ENCODE measurements around the gene CLIC3. TPM values are rescaled to one million over a fixed set of nuclear protein-coding genes. Genes with fewer than 3 reads are reported as not detected.

The CLIC3 gene
- total and polyA plus RNA-seq, 2 donors (not counting 1 experiment from before 2014, with no cell fraction given): 1.1 to 1.9 TPM

DNA sequence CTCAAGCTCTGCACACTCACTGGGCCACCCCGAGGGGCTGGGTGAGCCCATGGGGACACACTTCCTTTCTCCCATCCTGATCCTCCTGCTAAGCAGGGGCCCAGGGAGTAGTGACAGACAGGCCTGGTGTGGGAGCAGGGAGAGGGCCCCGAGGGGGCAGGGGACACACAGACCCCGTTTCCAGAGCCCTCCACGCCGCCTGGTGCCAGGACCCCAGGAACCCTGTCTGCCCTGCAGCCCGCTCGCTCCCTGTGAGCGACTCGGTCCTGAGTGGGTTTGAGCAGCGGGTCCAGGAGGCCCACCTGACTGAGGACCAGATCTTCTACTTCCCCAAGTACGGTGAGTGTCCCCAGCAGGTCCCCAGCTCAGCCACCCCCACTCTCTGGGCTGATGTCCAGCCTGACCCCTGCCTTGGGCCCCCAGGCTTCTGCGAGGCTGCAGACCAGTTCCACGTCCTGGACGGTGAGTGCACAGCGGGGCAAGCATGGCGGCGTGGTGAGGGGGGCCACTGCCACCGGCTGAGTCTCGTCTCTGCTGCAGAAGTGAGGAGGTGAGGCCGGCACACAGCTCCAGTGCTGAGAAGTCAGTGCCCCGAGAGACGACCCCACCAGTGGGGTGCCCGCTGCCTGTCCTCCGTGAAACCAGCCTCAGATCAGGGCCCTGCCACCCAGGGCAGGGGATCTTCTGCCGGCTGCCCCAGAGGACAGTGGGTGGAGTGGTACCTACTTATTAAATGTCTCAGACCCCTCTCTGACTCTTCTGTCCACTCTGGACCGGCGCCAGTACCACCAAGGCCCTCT, 49.9 kb downstream of the CLIC3 start:
- peaks cover 22% of the 10 kb centered on the region for H3K79me2 ChIP-seq (ENCODE audit: control insufficient read depth, insufficient read depth, low read length)
- H3K4me1 Mint-ChIP-seq: peaks cover 14% of the 10 kb centered on the region
- DNase-seq: no peak
- TF ChIP-seq EZH2 (IDR thresholded peaks at IDR 0.05; ENCODE audit: borderline replicate concordance, insufficient read depth, low read depth, low read length, poor library complexity, severe bottlenecking): no peak
- TF ChIP-seq, protein P1, sequence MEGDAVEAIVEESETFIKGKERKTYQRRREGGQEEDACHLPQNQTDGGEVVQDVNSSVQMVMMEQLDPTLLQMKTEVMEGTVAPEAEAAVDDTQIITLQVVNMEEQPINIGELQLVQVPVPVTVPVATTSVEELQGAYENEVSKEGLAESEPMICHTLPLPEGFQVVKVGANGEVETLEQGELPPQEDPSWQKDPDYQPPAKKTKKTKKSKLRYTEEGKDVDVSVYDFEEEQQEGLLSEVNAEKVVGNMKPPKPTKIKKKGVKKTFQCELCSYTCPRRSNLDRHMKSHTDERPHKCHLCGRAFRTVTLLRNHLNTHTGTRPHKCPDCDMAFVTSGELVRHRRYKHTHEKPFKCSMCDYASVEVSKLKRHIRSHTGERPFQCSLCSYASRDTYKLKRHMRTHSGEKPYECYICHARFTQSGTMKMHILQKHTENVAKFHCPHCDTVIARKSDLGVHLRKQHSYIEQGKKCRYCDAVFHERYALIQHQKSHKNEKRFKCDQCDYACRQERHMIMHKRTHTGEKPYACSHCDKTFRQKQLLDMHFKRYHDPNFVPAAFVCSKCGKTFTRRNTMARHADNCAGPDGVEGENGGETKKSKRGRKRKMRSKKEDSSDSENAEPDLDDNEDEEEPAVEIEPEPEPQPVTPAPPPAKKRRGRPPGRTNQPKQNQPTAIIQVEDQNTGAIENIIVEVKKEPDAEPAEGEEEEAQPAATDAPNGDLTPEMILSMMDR (IDR thresholded peaks at IDR 0.05): no peak
- no peak overlapping the region for H3K4me2 ChIP-seq (replicated peaks; ENCODE audit: low read depth, low read length, poor library complexity, severe bottlenecking)
- ChIA-PET POLR2A (interaction anchor here (0.6 kb wide), 1 partner anchor 19 kb away, joined by 5 read pairs; no protein-coding TSS in a partner anchor), CTCF (interaction anchor here (0.9 to 2.7 kb wide), 3 partner anchors 79 to 140 kb away, joined by 3 to 39 read pairs (median 3); no protein-coding TSS in a partner anchor)
- peaks cover 16 to 30% of the 10 kb centered on the region in 2 donors for H3K4me1 ChIP-seq (ENCODE audit: control insufficient read depth in 2 of 2, insufficient read depth in 2 of 2, low read length in 2 of 2)
- WGBS (ENCODE audit: insufficient coverage): 91% methylated on average over 23 of the region's 27 CpGs
- no peak overlapping the region for H3K9ac ChIP-seq (ENCODE audit: low read length)
- H3K9me3 Mint-ChIP-seq (ENCODE audit: insufficient read depth): no peaks in the 10 kb centered on the region
- H3K4me3 ChIP-seq (ENCODE audit: control extremely low read depth in 1 of 5, extremely low read depth in 1 of 5, insufficient read depth in 1 of 5, low read depth in 2 of 5, low read length in 4 of 5): no peak overlapping the region
- no peak overlapping the region for H3K4me3 Mint-ChIP-seq
- H4K20me1 ChIP-seq (ENCODE audit: control insufficient read depth, insufficient read depth, low read length, poor library complexity, severe bottlenecking): peaks cover 27% of the 10 kb centered on the region
- no peaks in the 10 kb centered on the region for H3K9me3 ChIP-seq (ENCODE audit: control extremely low read depth in 1 of 3, control insufficient read depth in 2 of 3, insufficient read depth in 1 of 3, low read length in 2 of 3)
- H3K27me3 Mint-ChIP-seq: no peaks in the 10 kb centered on the region
- intact Hi-C loops (cut with micrococcal nuclease): no loop called here
- H3K27ac ChIP-seq (ENCODE audit: low read length in 2 of 2): no peak overlapping the region
- H2AFZ ChIP-seq (ENCODE audit: insufficient read depth, low read depth, low read length, poor library complexity, severe bottlenecking): no peak overlapping the region
- no peak for ATAC-seq (ENCODE audit: low read depth)
- H3K36me3 ChIP-seq (replicated peaks in 1 of 2; ENCODE audit: control extremely low read depth in 1 of 2, control insufficient read depth in 1 of 2, extremely low read depth in 1 of 2, insufficient read depth in 2 of 2, low read length in 1 of 2): peaks cover 0 to 17% of the 10 kb centered on the region in 2 experiments
- H3K27me3 ChIP-seq (replicated peaks in 1 of 4; ENCODE audit: control extremely low read depth in 1 of 4, control insufficient read depth in 3 of 4, insufficient read depth in 4 of 4, low read length in 3 of 4): no peaks in the 10 kb centered on the region
- no peak overlapping the region for H3K27ac Mint-ChIP-seq

All from B cell (primary cell).